A549 (cell line): ENCODE data around the gene RNF225. TPM values are rescaled to one million over a fixed set of nuclear protein-coding genes. Genes with fewer than 3 reads are reported as not detected.

Experiments
- ATAC-seq, 2 experiments: fragments of 200-7000 bp in 1 of 2; fragments of >200 bp in 1 of 2; cut with Nextera tagmentation in 1 of 2; cut with Tn5 transposase in 1 of 2; 3 replicates each; pipeline versions ENCODE4 v1.8.0 to v1.9.1; 2018 to 2020; ENCODE audit warnings: mild to moderate bottlenecking in 1 of 2, moderate library complexity in 1 of 2
- CTCF ChIA-PET: fragments of 300-600 bp; sonication (Branson Sonifier 250); formaldehyde crosslinking; extraction: SDS; loops from one replicate; lab custom pipeline; 2021; ENCODE audit warnings: antibody characterized with exemption, inconsistent platforms; lab: Yijun Ruan, JAX
- POLR2A ChIA-PET: fragments of 350-600 bp; formaldehyde crosslinking; extraction: SDS; loops from one replicate; lab custom pipeline; 2021; ENCODE audit warnings: antibody characterized with exemption, inconsistent platforms; lab: Yijun Ruan, JAX
- DNase-seq, 2 experiments: peaks; one replicate each; pipeline versions ENCODE4 v3.0.0 to v3.0.0-alpha.2; 2011 to 2016; ENCODE audit warnings: low read depth in 1 of 2, low spot score in 1 of 2
- FAIRE-seq: peaks from 2 replicates; lab custom pipeline; 2011; peaks lifted over from hg19 to GRCh38; lab: Jason Lieb, UNC
- H3K27ac ChIP-seq, 2 experiments: fragments of >200 bp; sonication (Bioruptor Twin); formaldehyde crosslinking; 3 replicates each; pipeline ENCODE4 v1.5.1; 2016 to 2017
- H3K4me1 ChIP-seq: fragments of >200 bp; sonication (Bioruptor Twin); formaldehyde crosslinking; 3 replicates; pipeline ENCODE4 v1.6.1; 2016
- H3K4me2 ChIP-seq: fragments of >200 bp; sonication (Bioruptor Twin); formaldehyde crosslinking; 3 replicates; pipeline ENCODE4 v1.6.1; 2016
- H3K4me3 ChIP-seq: fragments of >200 bp; sonication (Bioruptor Twin); formaldehyde crosslinking; 3 replicates; pipeline ENCODE4 v1.5.1; 2016
- H3K9me3 ChIP-seq: fragments of >200 bp; sonication (Bioruptor Twin); formaldehyde crosslinking; 3 replicates; pipeline ENCODE4 v1.6.1; 2016
- ATOH8 ChIP-seq: fragments of 250-450 bp; sonication (Bioruptor Pico); IDR thresholded peaks from 2 replicates; pipeline ENCODE4 v1.5.0; 2020; ENCODE audit warnings: low read depth, mild to moderate bottlenecking, moderate library complexity
- CBX8 ChIP-seq: fragments of 200-600 bp; sonication (generic); IDR thresholded peaks from 2 replicates; pipeline ENCODE4 v1.6.1; 2016
- CEBPB ChIP-seq, 2 experiments: fragments of >200 bp in 1 of 2; sonication (Bioruptor Twin) in 1 of 2; formaldehyde crosslinking in 1 of 2; IDR thresholded peaks; 2 replicates each; pipeline ENCODE4 v1.6.1; 2012 to 2016
- CHD2 ChIP-seq: fragments of 150-350 bp; IDR thresholded peaks from 2 replicates; pipeline ENCODE4 v1.6.1; 2014; ENCODE audit warnings: low read length; ENCODE audit not compliant: partially characterized antibody
- CTCF ChIP-seq: fragments of >200 bp; sonication (Bioruptor Twin); formaldehyde crosslinking; IDR thresholded peaks from 3 replicates; pipeline ENCODE4 v1.5.1; 2016
- EP300 ChIP-seq, 2 experiments: fragments of >200 bp; sonication (Bioruptor Twin); formaldehyde crosslinking; IDR thresholded peaks; 2 replicates in 1 of 2; 3 replicates in 1 of 2; pipeline ENCODE4 v1.6.1; 2016 to 2017
- FOSL2 ChIP-seq, 2 experiments: fragments of 450-650 bp in 1 of 2; fragments of >200 bp in 1 of 2; sonication (Bioruptor Twin) in 1 of 2; formaldehyde crosslinking; IDR thresholded peaks; 2 replicates each; pipeline versions ENCODE4 v1.5.0 to v1.6.1; 2016 to 2020; ENCODE audit warnings: mild to moderate bottlenecking in 1 of 2, moderate library complexity in 1 of 2
- FOXS1 ChIP-seq: fragments of 250-450 bp; sonication (Bioruptor Pico); IDR thresholded peaks from 2 replicates; pipeline ENCODE4 v1.5.0; 2020; ENCODE audit warnings: mild to moderate bottlenecking, moderate library complexity
- GATA3 ChIP-seq: IDR thresholded peaks from 2 replicates; pipeline ENCODE4 v1.6.1; 2012; ENCODE audit warnings: borderline replicate concordance
- HDAC2 ChIP-seq: fragments of 200-600 bp; sonication (generic); IDR thresholded peaks from 2 replicates; pipeline ENCODE4 v1.6.1; 2016
- HEYL ChIP-seq: fragments of 250-450 bp; sonication (Bioruptor Pico); IDR thresholded peaks from 2 replicates; pipeline ENCODE4 v1.8.0; 2021; ENCODE audit warnings: mild to moderate bottlenecking, moderate library complexity
- HMGXB4 ChIP-seq: fragments of 250-450 bp; sonication (Bioruptor Pico); IDR thresholded peaks from 2 replicates; pipeline ENCODE4 v1.5.0; 2021; ENCODE audit warnings: mild to moderate bottlenecking, moderate library complexity, borderline replicate concordance
- HOXB5 ChIP-seq: fragments of 250-450 bp; sonication (Bioruptor Pico); IDR thresholded peaks from 2 replicates; pipeline ENCODE4 v1.5.0; 2020; ENCODE audit warnings: mild to moderate bottlenecking, moderate library complexity
- MAX ChIP-seq: IDR thresholded peaks from 2 replicates; pipeline ENCODE4 v1.6.1; 2012
- MAZ ChIP-seq: fragments of 150-350 bp; IDR thresholded peaks from 2 replicates; pipeline ENCODE4 v1.6.1; 2014; ENCODE audit warnings: antibody characterized with exemption, low read depth, low read length, borderline replicate concordance
- MYC ChIP-seq: IDR thresholded peaks from 2 replicates; pipeline ENCODE4 v1.6.1; 2012; ENCODE audit warnings: mild to moderate bottlenecking, inconsistent platforms, low read length, improper control_type of control experiment, borderline replicate concordance
- NFE2L2 ChIP-seq: fragments of 150-350 bp; conservative IDR thresholded peaks from 2 replicates; pipeline ENCODE4 v1.6.1; 2014; ENCODE audit warnings: low read length
- NPAS2 ChIP-seq: fragments of 250-450 bp; sonication (Bioruptor Pico); IDR thresholded peaks from 2 replicates; pipeline ENCODE4 v1.8.0; 2022; ENCODE audit warnings: mild to moderate bottlenecking, moderate library complexity, borderline replicate concordance
- NR3C1 ChIP-seq: fragments of >200 bp; sonication (Bioruptor Twin); formaldehyde crosslinking; IDR thresholded peaks from 3 replicates; pipeline ENCODE4 v1.6.1; 2017
- PBX3 ChIP-seq: IDR thresholded peaks from 2 replicates; pipeline ENCODE4 v1.6.1; 2012
- RAD21 ChIP-seq, 2 experiments: fragments of >200 bp in 1 of 2; sonication (Bioruptor Twin) in 1 of 2; formaldehyde crosslinking in 1 of 2; IDR thresholded peaks in 1 of 2; conservative IDR thresholded peaks in 1 of 2; 2 replicates in 1 of 2; 3 replicates in 1 of 2; pipeline ENCODE4 v1.6.1; 2012 to 2018; ENCODE audit warnings: inconsistent platforms in 1 of 2
- RARB ChIP-seq: fragments of 250-450 bp; sonication (Bioruptor Pico); IDR thresholded peaks from 2 replicates; pipeline ENCODE4 v1.8.0; 2021; ENCODE audit warnings: mild to moderate bottlenecking, moderate library complexity
- RCOR1 ChIP-seq: fragments of 150-350 bp; IDR thresholded peaks from 2 replicates; pipeline ENCODE4 v1.6.1; 2014; ENCODE audit warnings: antibody characterized with exemption, low read length, low read depth
- ZC3H11A ChIP-seq: fragments of 450-650 bp; IDR thresholded peaks from 2 replicates; pipeline ENCODE4 v1.6.1; 2014; ENCODE audit warnings: antibody characterized with exemption, mild to moderate bottlenecking
- ZFP36 ChIP-seq: fragments of 450-650 bp; IDR thresholded peaks from 2 replicates; pipeline ENCODE4 v1.6.1; 2014; ENCODE audit warnings: borderline replicate concordance; ENCODE audit not compliant: partially characterized antibody
- ZNF302 ChIP-seq: fragments of 250-450 bp; sonication (Bioruptor Pico); IDR thresholded peaks from 2 replicates; pipeline ENCODE4 v1.9.0; 2021; ENCODE audit warnings: inconsistent platforms, mild to moderate bottlenecking, moderate library complexity
- ZSCAN20 ChIP-seq: fragments of 250-450 bp; sonication (Bioruptor Pico); IDR thresholded peaks from 2 replicates; pipeline ENCODE4 v1.8.0; 2022; ENCODE audit warnings: mild to moderate bottlenecking, moderate library complexity
- WGBS: methylation state at CpG from one replicate; pipeline ENCODE4 v1.1.6; 2017; ENCODE audit errors: missing lambda C conversion rate; 5-methylcytosine and 5-hydroxymethylcytosine counted together
- polyA plus RNA-seq, 4 experiments: library from polyadenylated mRNA; depleted of rRNA in 3 of 4; stranded (reverse); fragments of >200 nt; fragmentation: RNase III in 1 of 4; extraction: RNeasy Plus Mini Kit Qiagen cat#74134 plus additional on column Dnase treatment in 1 of 4; gene quantifications; 2 replicates in 3 of 4; 3 replicates in 1 of 4; pipeline ENCODE4 v1.2.3, GENCODE V29; 2011 to 2017

RNF225 gene
- polyA plus RNA-seq, 2 of the 4 experiments (the other 2 are of a cell fraction) = not detected

GRCh38 chr19:58355908-58356765 is 39.3 kb upstream of the RNF225 start:
- no peak for FAIRE-seq
- TF ChIP-seq ATOH8 (CRISPR knock-in tag) (no peak), MAZ (no peak), RAD21 (conservative IDR thresholded peaks at IDR 0.05 in 1 of 2, IDR thresholded peaks at IDR 0.05 in 1 of 2) (no peak), HEYL (CRISPR knock-in tag) (no peak), NR3C1 (no peak), ZNF302 (CRISPR knock-in tag) (no peak), CHD2 (no peak), GATA3 (no peak), HOXB5 (CRISPR knock-in tag) (no peak), CEBPB (IDR thresholded peaks at IDR 0.05) (no peak), CTCF (no peak), RARB (CRISPR knock-in tag) (no peak), ZC3H11A (no peak), CBX8 (no peak)
- TF ChIP-seq, all 56 proteins: peak for 0
- ChIA-PET CTCF (interaction anchor here (1.2 kb wide), 1 partner anchor 21 kb away, joined by 4 read pairs; no protein-coding TSS in a partner anchor), POLR2A (no interaction called here)
- 96% methylated on average over 89 of the region's 94 CpGs for WGBS
- DNase-seq (no peak), ATAC-seq (no peak)
- Histone ChIP-seq H3K4me1 (peaks cover under 1% of the 10 kb centered on the region; the same call in 1 of the 3 replicates), H3K27ac (no peak overlapping the region), H3K4me3 (no peak overlapping the region), H3K9me3 (peaks cover 2% of the 10 kb centered on the region; the same call in 1 of the 3 replicates), H3K4me2 (no peak overlapping the region)

GRCh38 chr19:58356766-58357480 is 38.5 kb upstream of the RNF225 start:
- no peak for TF ChIP-seq MAX
- TF ChIP-seq EP300 (IDR thresholded peaks at IDR 0.05) = no peak
- no peak for TF ChIP-seq RCOR1
- TF ChIP-seq CTCF = no peak
- TF ChIP-seq PBX3 = no peak
- no peak for TF ChIP-seq ZSCAN20
- TF ChIP-seq NPAS2 (CRISPR knock-in tag) = no peak
- TF ChIP-seq HDAC2 = no peak
- no peak for TF ChIP-seq FOXS1
- no peak for TF ChIP-seq ZFP36
- TF ChIP-seq HMGXB4 = no peak
- no peak for TF ChIP-seq FOSL2 (IDR thresholded peaks at IDR 0.05)
- no peak for TF ChIP-seq FOSL2 (CRISPR knock-in tag; IDR thresholded peaks at IDR 0.05)
- no peak for TF ChIP-seq NFE2L2
- no peak for TF ChIP-seq MYC
- WGBS = 96% methylated on average over 49 of the region's 75 CpGs

More at GRCh38 chr19:58356766-58357480, 38.5 kb upstream of the RNF225 start:
- ChIA-PET POLR2A (no interaction called here), CTCF (interaction anchor here (1.3 kb wide), 1 partner anchor 14 kb away, joined by 4 read pairs; no protein-coding TSS in a partner anchor)
- DNase-seq (no peak), FAIRE-seq (no peak), ATAC-seq (no peak)
- Histone ChIP-seq H3K9me3 (peaks cover 4% of the 10 kb centered on the region; the same call in 1 of the 3 replicates), H3K4me2 (no peak overlapping the region), H3K4me1 (peaks cover 7% of the 10 kb centered on the region; the same call in 1 of the 3 replicates), H3K4me3 (no peak overlapping the region), H3K27ac (no peak overlapping the region)
